ENCODE measurements around the gene OXSR1.

- TF ChIP-seq CTCF (IDR thresholded peaks at IDR 0.05) (no peak), ZFX (IDR thresholded peaks at IDR 0.05; ENCODE audit: borderline replicate concordance) (no peak)
Observed at GRCh38 chr3:38226273-38226672, 60.9 kb downstream of the OXSR1 start.

All from 22Rv1 (cell line).